DND-41 (cell line): ENCODE data around the gene ITSN1.

Source experiments
- ATAC-seq: fragments of 200-7000 bp; cut with Tn5 transposase; 3 replicates; pipeline ENCODE4 v1.9.1; 2021; ENCODE audit warnings: low read depth; ENCODE audit not compliant: insufficient read depth
- DNase-seq: peaks from one replicate; pipeline ENCODE4 v3.0.0-alpha.2; 2020
- H2AFZ ChIP-seq: 2 replicates; pipeline ENCODE4 v1.6.0; 2012; ENCODE audit warnings: low read depth, low read length
- H3K27ac ChIP-seq: 2 replicates; pipeline ENCODE4 v1.5.1; 2012; ENCODE audit warnings: low read length, inconsistent platforms
- H3K27me3 ChIP-seq: fragments of 200-600 bp; sonication (generic); 2 replicates; pipeline ENCODE4 v1.6.0; 2012; ENCODE audit warnings: low read length, mild to moderate bottlenecking, inconsistent platforms; ENCODE audit not compliant: insufficient read depth, poor library complexity
- H3K36me3 ChIP-seq: 2 replicates; pipeline ENCODE4 v1.5.1; 2012; ENCODE audit warnings: low read length, inconsistent platforms; ENCODE audit not compliant: insufficient read depth
- H3K4me1 ChIP-seq: 2 replicates; pipeline ENCODE4 v1.5.1; 2012; ENCODE audit warnings: mild to moderate bottlenecking, low read length; ENCODE audit not compliant: insufficient read depth
- H3K4me2 ChIP-seq: 2 replicates; pipeline ENCODE4 v1.6.0; 2012; ENCODE audit warnings: mild to moderate bottlenecking, moderate library complexity, low read length, inconsistent platforms; ENCODE audit not compliant: insufficient read depth
- H3K4me3 ChIP-seq, 2 experiments: fragments of 200-600 bp in 1 of 2; shearing (Covaris generic) in 1 of 2; 2 replicates each; pipeline ENCODE4 v1.5.1; 2012 to 2016; ENCODE audit warnings: inconsistent platforms in 2 of 2, low read length in 2 of 2, mild to moderate bottlenecking in 2 of 2, low read depth in 1 of 2, moderate library complexity in 1 of 2
- H3K79me2 ChIP-seq: 2 replicates; pipeline ENCODE4 v1.6.0; 2012; ENCODE audit warnings: low read length, inconsistent platforms; ENCODE audit not compliant: insufficient read depth
- H3K9ac ChIP-seq: 2 replicates; pipeline ENCODE4 v1.6.0; 2012; ENCODE audit warnings: low read depth, mild to moderate bottlenecking, inconsistent platforms, low read length, moderate library complexity
- H3K9me3 ChIP-seq: 2 replicates; pipeline ENCODE4 v1.5.1; 2012; ENCODE audit warnings: low read length, moderate library complexity, mild to moderate bottlenecking, inconsistent platforms; ENCODE audit not compliant: insufficient read depth, severe bottlenecking
- H4K20me1 ChIP-seq: 2 replicates; pipeline ENCODE4 v1.6.0; 2012; ENCODE audit warnings: low read length; ENCODE audit not compliant: insufficient read depth
- EZH2 ChIP-seq: IDR thresholded peaks from 3 replicates; pipeline ENCODE4 v1.6.1; 2012; ENCODE audit warnings: borderline replicate concordance, low read depth, mild to moderate bottlenecking, moderate library complexity, low read length, inconsistent platforms; ENCODE audit not compliant: severe bottlenecking
- TF ChIP-seq, protein P1 (sequence below): IDR thresholded peaks from 2 replicates; pipeline ENCODE4 v1.5.1; 2012; ENCODE audit warnings: borderline replicate concordance, low read length, moderate library complexity, mild to moderate bottlenecking; ENCODE audit not compliant: poor library complexity, severe bottlenecking; ENCODE audit errors: extremely low read depth

ITSN1 gene

DNA sequence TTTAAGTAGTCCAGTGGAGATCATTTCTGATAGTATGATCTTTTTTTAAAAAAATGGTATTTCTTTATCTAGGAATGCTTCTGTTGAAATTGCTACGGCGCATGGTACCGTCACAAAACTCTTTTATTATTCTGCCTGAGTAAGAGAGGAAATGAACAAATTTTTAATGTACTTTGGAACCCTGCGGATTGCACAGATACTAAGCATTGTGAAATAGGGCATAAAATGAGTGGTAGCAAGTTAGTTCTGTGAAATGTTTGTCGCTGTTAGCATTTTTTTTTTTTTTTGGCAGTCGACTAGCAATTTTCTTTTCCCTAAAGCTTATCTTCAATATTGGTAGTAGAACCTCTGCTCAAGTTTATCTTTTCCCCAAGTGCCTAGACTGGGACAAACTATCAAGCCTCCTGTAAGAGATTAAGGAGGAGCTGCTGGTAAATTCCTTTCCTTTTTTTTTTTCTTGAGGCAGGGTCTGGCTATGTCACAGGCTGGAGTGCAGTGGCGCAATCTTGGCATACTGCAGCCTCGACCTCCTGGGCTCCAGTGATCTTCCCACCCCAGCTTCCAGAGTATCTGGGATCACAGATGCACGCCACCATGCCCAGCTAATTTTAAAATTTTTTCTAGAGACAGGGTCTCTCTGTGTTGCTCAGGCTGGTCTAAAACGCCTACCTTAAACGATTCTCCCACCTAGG lies 2.2 kb downstream of the ITSN1 start:
- Histone ChIP-seq H3K36me3 (no peaks in the 10 kb centered on the region; the same call in 1 of the 2 replicates), H3K4me3 (no peak overlapping the region), H3K4me2 (peak overlapping the region; percentile 75; the same call in 1 of the 2 replicates), H3K9me3 (no peaks in the 10 kb centered on the region), H3K4me1 (peaks cover 36% of the 10 kb centered on the region), H4K20me1 (peaks cover 7% of the 10 kb centered on the region; the same call in 1 of the 2 replicates), H3K9ac (no peak overlapping the region), H3K27ac (no peak overlapping the region), H3K79me2 (peaks cover 61% of the 10 kb centered on the region), H2AFZ (no peak overlapping the region), H3K27me3 (peaks cover 11% of the 10 kb centered on the region)
- TF ChIP-seq, protein P1, sequence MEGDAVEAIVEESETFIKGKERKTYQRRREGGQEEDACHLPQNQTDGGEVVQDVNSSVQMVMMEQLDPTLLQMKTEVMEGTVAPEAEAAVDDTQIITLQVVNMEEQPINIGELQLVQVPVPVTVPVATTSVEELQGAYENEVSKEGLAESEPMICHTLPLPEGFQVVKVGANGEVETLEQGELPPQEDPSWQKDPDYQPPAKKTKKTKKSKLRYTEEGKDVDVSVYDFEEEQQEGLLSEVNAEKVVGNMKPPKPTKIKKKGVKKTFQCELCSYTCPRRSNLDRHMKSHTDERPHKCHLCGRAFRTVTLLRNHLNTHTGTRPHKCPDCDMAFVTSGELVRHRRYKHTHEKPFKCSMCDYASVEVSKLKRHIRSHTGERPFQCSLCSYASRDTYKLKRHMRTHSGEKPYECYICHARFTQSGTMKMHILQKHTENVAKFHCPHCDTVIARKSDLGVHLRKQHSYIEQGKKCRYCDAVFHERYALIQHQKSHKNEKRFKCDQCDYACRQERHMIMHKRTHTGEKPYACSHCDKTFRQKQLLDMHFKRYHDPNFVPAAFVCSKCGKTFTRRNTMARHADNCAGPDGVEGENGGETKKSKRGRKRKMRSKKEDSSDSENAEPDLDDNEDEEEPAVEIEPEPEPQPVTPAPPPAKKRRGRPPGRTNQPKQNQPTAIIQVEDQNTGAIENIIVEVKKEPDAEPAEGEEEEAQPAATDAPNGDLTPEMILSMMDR = no peak
- TF ChIP-seq EZH2 = no peak
- ATAC-seq (no peak), DNase-seq (no peak)

GRCh38 chr21:33645730-33646129 lies 3.4 kb downstream of the ITSN1 start:
- H3K79me2 ChIP-seq = peaks cover 51% of the 10 kb centered on the region
- no peak overlapping the region for H3K27ac ChIP-seq
- H2AFZ ChIP-seq = no peak overlapping the region
- ATAC-seq (no peak), DNase-seq (no peak)
- H3K4me1 ChIP-seq = peaks cover 26% of the 10 kb centered on the region
- no peak overlapping the region for H3K9ac ChIP-seq
- H3K4me3 ChIP-seq = no peak overlapping the region
- no peaks in the 10 kb centered on the region; the same call in 1 of the 2 replicates for H3K36me3 ChIP-seq
- no peaks in the 10 kb centered on the region for H3K9me3 ChIP-seq
- H4K20me1 ChIP-seq = peaks cover 7% of the 10 kb centered on the region; the same call in 1 of the 2 replicates
- peaks cover 11% of the 10 kb centered on the region for H3K27me3 ChIP-seq
- TF ChIP-seq, protein P1 = no peak
- no peak for TF ChIP-seq EZH2
- H3K4me2 ChIP-seq = no peak overlapping the region

DNA sequence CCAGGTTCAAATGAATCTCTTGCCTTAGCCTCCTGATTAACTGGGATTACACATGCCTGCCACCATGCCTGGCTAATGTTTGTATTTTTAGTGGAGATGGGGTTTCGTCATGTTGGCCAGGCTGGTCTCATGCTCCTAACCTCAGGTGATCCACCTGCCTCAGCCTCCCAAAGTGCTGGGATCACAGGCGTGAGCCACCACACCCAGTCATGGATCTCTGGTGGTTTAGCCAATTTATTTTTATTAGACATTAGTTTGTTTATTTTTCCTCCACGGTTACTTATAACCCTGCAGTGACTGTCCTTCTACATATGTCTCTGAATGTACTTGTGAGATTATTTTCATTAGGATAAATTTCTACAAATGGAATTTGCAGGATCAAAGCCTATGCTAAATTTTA lies 5.3 kb downstream of the ITSN1 start:
- no peak for ATAC-seq
- H3K9ac ChIP-seq = no peak overlapping the region
- H3K27me3 ChIP-seq = peaks cover 11% of the 10 kb centered on the region
- no peak for TF ChIP-seq EZH2
- H4K20me1 ChIP-seq = peaks cover 7% of the 10 kb centered on the region; the same call in 1 of the 2 replicates
- H3K9me3 ChIP-seq = no peaks in the 10 kb centered on the region
- no peaks in the 10 kb centered on the region; the same call in 1 of the 2 replicates for H3K36me3 ChIP-seq
- H2AFZ ChIP-seq = no peak overlapping the region
- H3K4me2 ChIP-seq = no peak overlapping the region
- H3K27ac ChIP-seq = no peak overlapping the region
- peaks cover 46% of the 10 kb centered on the region for H3K79me2 ChIP-seq
- no peak overlapping the region for H3K4me3 ChIP-seq
- no peak for DNase-seq
- peaks cover 20% of the 10 kb centered on the region for H3K4me1 ChIP-seq

GRCh38 chr21:33648555-33648954 lies 6.3 kb downstream of the ITSN1 start:
- H2AFZ ChIP-seq = no peak overlapping the region
- H3K9me3 ChIP-seq = no peaks in the 10 kb centered on the region
- H4K20me1 ChIP-seq = peaks cover 7% of the 10 kb centered on the region; the same call in 1 of the 2 replicates
- peaks cover 16% of the 10 kb centered on the region for H3K4me1 ChIP-seq
- peaks cover 40% of the 10 kb centered on the region for H3K79me2 ChIP-seq
- no peak overlapping the region for H3K9ac ChIP-seq
- no peak for ATAC-seq
- peaks cover 5% of the 10 kb centered on the region for H3K27me3 ChIP-seq
- H3K4me3 ChIP-seq = no peak overlapping the region
- no peak overlapping the region for H3K4me2 ChIP-seq
- H3K27ac ChIP-seq = no peak overlapping the region
- DNase-seq = no peak
- TF ChIP-seq EZH2 = no peak
- TF ChIP-seq, protein P1 = no peak
- H3K36me3 ChIP-seq = no peaks in the 10 kb centered on the region
